Stimulated activated CD8-positive, alpha-beta memory T cell treated with anti-CD3 and anti-CD28 coated beads, Interleukin-7, amount 100 ng/mL, for 1 hour (primary cell): ENCODE data around the gene THAP10.

Experiments used
- DNase-seq, 2 donors: peaks; one replicate each; pipeline ENCODE4 v3.0.0-alpha.2; 2020; ENCODE audit warnings: low read depth in 2 of 2

THAP10 gene

DNA sequence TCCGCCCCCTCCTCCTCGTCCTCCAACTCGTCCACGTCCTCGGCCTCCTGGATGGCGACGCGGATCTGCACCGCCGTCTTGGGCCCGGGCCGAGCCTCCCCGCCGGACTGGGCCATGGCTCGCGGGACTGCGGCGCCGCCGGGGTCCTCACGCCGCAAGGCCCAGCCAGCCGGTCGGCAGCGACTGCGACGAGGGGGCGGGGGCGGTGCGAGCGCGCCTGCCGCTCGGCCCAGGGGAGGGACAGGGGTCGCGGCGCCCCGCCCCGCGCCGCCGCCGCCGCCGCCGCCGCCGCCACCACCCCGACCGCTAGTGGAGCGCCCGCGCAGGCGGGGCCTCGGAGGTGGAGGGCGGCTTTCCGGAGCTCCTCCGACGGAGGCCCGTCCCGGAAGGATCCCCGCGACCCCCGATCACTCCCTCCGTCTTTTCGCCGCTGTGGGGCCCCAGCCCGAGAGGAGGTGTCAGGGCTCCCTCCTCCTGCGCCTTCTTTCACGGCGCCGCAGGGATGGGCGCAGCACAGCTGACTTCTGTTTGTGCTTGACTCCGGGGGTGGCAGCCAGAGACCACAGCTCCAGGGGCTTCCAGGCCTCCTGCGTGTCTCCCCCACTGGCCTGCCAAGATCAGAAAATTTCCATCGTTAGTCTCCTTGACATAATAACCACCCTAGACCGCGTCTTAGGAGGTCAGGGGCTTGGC lies 38.1 kb downstream of the THAP10 start, which contains the start of gene LARP6:
Gene LARP6, minus strand, starts transcription at position 185 of the 693 bp plus-strand sequence. Its CDS starts 69 bp downstream, at position 116.
- DNase-seq: no peak

GRCh38 chr15:70853318-70853972 lies 38.8 kb downstream of the THAP10 start:
- DNase-seq: no peak

- no peak for DNase-seq
Observed at GRCh38 chr15:70852501-70853317, 39.5 kb downstream of the THAP10 start.

DNA sequence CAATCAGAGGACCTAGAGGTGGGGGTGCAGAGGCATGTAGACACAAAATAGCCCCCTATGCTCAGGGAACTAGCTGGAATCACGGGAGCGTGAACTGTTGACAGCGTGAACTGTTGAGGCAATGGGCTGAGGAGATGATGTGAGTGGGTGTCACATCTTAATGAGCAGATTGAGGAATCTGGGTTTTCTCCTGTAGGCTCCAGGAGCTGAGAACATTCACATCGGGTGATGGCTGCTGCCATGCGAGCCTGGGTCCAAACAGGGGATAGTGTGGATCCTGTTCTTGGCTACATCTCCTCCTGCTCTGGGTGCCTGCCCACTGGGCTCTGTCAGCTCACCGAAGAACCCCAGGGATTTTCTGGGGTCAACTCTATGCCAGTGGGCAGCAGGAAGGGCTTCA lies 40.3 kb downstream of the THAP10 start:
- DNase-seq: no peak

DNA sequence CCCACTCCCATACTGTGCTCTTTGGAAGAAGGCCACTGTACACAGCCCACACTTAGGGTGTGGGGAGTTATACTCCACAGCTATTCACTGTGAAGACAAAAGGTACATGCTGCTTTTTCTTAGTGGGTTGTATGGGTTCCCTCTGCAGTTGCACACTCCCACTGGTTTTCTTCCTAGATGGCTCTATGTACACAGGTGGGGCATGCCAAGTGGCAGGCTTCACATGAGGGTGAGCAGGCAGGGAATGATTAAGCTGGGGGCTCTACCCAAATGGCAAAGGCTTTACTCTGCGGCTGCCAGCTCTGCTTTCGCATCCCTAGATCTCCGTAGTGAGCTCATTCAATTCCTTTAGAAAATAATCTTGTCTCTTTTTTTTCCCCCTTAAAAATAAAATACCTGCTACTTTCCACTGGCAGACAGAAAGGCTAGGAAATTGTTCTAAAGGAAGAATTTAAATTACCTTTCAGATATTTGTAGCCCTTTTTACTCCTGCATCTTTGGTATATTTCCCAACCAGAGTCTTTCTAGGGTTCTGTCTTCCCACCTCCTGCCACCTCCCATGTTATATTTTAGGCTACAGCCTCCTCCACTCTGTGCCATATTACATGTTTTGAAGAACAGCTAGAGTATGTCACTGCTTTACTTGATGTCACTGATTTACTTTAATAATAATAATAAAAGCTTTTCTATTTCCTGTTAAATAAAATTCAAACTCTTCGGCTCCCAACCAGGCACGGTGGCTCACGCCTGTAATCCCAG lies 46.5 kb downstream of the THAP10 start:
- DNase-seq: no peak

GRCh38 chr15:70837476-70837875 lies 54.8 kb downstream of the THAP10 start:
- DNase-seq: no peak

DNA sequence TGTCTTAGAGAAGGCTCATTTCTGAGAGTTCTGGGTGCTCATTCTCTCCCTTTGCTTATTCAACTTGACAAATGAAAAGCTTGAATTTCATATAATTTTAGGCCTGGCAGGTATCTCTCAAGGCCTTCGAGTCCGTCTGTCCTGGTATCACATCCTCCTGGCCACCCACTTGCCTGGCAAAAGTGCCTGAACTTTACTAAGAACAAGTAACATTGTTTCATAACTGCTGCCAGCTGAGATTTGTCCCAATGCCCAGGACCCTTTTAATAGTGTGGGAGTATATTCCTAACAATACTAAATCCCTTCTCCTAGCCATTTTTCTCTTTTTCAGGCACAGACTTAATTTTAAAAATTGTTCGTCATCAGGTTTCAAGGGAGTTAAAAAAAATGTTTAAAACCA lies 56.4 kb downstream of the THAP10 start:
- no peak for DNase-seq

GRCh38 chr15:70835415-70835814 lies 56.8 kb downstream of the THAP10 start:
- DNase-seq: no peak

DNA sequence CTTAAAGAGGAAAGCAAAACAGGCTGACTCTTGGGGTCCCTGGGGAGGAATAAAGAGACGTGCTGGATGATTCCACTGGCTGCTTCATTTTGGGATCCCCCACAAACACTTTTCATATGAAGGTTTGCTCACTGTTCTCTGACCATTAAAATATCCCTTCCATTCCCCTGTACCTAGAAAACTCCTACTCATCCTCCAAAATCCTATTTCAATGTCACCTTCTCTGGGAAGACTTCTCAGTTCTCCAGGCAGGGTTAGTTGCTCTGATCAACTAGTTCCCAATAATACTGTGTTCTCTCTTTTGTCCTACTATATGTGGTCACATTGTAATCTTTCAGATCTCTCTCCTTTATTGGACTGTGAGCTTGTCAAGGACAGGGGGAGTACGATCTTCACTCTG lies 57.2 kb downstream of the THAP10 start:
- no peak for DNase-seq

DNA sequence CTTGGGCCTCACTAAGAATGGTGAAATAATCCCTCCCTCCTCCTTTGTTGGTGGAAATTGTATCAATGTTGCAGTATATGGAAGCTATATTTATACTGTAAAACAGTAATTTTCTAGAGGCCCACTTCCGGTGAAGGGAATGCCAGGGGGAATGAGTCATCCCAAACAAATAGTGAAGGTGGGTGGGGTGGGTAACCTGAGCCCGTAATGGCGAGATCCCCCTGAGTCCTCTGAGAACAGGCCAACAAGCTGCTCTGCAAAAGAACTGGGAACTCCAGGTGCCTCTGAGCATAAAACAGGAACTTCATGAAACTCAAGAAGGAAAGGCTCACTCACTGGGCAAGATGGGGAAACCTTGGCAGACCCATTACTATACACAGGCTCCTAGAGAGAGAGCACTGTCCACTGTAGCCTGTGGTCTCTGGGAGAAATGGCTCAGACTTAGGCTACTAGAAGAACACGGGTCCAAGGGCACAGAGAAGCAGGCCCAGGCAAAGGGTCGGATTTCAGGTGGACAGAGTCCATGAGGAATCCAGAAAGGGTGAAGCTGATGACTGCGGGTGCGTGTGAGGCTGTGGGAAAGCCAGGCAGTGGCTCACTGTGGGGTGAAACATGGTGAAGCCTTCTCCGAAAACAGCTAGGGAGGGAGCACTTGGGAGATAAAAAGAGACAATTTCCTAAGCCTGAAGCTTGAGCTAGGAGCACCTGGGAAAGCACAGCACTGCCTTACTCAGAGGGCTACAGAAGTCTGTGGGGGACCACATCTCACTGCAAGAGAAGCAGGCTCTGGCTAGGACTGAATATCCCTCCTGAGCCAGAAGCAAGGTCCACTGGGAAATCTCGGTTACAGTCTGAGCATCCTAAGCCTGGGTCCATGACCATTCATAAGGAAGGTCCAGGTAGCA lies 58.1 kb downstream of the THAP10 start:
- DNase-seq: no peak

GRCh38 chr15:70833422-70833821 lies 58.8 kb downstream of the THAP10 start:
- DNase-seq: no peak

GRCh38 chr15:70832176-70832575 lies 60.1 kb downstream of the THAP10 start:
- no peak for DNase-seq
